HL-60 (cell line): ENCODE data around the gene HLCS.

Experiments used
- DNase-seq, 2 experiments: peaks; one replicate each; pipeline ENCODE4 v3.0.0-alpha.2; 2010 to 2020; ENCODE audit warnings: low read depth in 1 of 2, low spot score in 1 of 2
- H3K27ac ChIP-seq: fragments of 250-450 bp; sonication (Bioruptor Pico); replicated peaks from 2 replicates; pipeline ENCODE4 v1.5.1; 2020; ENCODE audit warnings: mild to moderate bottlenecking, moderate library complexity
- H3K27me3 ChIP-seq: fragments of 250-450 bp; sonication (Bioruptor Pico); 2 replicates; pipeline ENCODE4 v1.5.1; 2021; ENCODE audit warnings: mild to moderate bottlenecking, moderate library complexity; ENCODE audit not compliant: insufficient read depth, poor library complexity, severe bottlenecking
- H3K4me3 ChIP-seq: replicated peaks from 2 replicates; pipeline ENCODE4 v1.5.1; 2011; ENCODE audit warnings: mild to moderate bottlenecking, control low read depth, low read length; ENCODE audit not compliant: insufficient read depth
- GABPA ChIP-seq: IDR thresholded peaks from 2 replicates; pipeline ENCODE4 v1.6.1; 2012; ENCODE audit warnings: low read depth
- POLR2AphosphoS5 ChIP-seq: IDR thresholded peaks from 2 replicates; pipeline ENCODE4 v1.6.1; 2012; ENCODE audit warnings: low read depth
- SPI1 ChIP-seq: IDR thresholded peaks from 2 replicates; pipeline ENCODE4 v1.6.1; 2012; ENCODE audit warnings: low read depth, mild to moderate bottlenecking, borderline replicate concordance
- TF ChIP-seq, protein P1 (sequence below): IDR thresholded peaks from one replicate; pipeline ENCODE4 v1.5.1; 2011; ENCODE audit warnings: low read length, control low read depth, inconsistent platforms; ENCODE audit not compliant: insufficient read depth
- TF ChIP-seq, protein P2 (sequence below): IDR thresholded peaks from 2 replicates; pipeline ENCODE4 v1.6.1; 2012; ENCODE audit warnings: low read depth; ENCODE audit not compliant: insufficient replicate concordance

Gene HLCS

DNA sequence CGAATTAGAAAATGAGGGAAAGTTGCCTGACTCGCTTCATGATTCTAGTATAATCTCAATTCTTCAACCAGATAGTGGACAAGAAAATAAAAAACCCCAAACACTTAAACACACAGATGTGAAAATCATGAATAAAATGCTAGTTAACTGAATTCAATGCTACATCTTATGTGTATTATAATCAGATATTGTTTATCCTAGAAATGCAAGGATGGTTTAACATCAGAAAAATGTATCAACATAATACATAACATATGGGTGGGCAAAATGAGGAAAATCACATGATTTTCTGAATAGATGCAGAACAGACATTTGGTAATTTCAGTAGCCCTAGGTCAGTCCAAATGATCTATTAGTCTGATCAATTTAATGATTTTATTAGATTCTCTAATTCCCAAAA lies 170.4 kb downstream of the HLCS start:
- no peak for TF ChIP-seq POLR2AphosphoS5
- TF ChIP-seq, protein P1, sequence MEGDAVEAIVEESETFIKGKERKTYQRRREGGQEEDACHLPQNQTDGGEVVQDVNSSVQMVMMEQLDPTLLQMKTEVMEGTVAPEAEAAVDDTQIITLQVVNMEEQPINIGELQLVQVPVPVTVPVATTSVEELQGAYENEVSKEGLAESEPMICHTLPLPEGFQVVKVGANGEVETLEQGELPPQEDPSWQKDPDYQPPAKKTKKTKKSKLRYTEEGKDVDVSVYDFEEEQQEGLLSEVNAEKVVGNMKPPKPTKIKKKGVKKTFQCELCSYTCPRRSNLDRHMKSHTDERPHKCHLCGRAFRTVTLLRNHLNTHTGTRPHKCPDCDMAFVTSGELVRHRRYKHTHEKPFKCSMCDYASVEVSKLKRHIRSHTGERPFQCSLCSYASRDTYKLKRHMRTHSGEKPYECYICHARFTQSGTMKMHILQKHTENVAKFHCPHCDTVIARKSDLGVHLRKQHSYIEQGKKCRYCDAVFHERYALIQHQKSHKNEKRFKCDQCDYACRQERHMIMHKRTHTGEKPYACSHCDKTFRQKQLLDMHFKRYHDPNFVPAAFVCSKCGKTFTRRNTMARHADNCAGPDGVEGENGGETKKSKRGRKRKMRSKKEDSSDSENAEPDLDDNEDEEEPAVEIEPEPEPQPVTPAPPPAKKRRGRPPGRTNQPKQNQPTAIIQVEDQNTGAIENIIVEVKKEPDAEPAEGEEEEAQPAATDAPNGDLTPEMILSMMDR = no peak
- no peak overlapping the region for H3K27ac ChIP-seq
- no peak overlapping the region for H3K4me3 ChIP-seq
- no peak for DNase-seq
- H3K27me3 ChIP-seq = no peaks in the 10 kb centered on the region

DNA sequence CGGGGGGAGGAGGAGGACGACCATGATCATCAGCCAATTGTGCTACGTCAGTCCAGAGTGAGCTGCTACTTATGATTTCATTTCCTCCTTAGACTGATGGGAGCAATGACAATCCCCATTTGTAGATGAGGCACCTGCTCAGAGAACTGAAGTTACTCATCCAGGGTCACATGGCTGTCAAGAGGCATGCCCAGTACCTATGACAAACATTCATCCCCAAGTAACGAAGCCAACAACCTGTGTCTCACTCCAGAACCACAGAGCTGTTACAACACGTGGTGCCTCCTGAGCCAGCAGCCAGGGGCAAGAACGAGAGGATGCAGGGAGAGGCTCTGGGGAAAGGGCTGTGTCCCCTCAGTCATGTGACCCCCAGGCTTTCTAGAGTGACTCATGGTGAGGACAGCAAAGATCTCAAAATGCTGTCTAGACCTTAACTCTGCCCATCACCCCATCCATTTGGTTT lies 173.9 kb downstream of the HLCS start:
- Histone ChIP-seq H3K27me3 (no peaks in the 10 kb centered on the region), H3K4me3 (no peak overlapping the region), H3K27ac (no peak overlapping the region)
- DNase-seq = no peak
- TF ChIP-seq POLR2AphosphoS5 (no peak), SPI1 (no peak), GABPA (no peak)
- TF ChIP-seq, protein P2, sequence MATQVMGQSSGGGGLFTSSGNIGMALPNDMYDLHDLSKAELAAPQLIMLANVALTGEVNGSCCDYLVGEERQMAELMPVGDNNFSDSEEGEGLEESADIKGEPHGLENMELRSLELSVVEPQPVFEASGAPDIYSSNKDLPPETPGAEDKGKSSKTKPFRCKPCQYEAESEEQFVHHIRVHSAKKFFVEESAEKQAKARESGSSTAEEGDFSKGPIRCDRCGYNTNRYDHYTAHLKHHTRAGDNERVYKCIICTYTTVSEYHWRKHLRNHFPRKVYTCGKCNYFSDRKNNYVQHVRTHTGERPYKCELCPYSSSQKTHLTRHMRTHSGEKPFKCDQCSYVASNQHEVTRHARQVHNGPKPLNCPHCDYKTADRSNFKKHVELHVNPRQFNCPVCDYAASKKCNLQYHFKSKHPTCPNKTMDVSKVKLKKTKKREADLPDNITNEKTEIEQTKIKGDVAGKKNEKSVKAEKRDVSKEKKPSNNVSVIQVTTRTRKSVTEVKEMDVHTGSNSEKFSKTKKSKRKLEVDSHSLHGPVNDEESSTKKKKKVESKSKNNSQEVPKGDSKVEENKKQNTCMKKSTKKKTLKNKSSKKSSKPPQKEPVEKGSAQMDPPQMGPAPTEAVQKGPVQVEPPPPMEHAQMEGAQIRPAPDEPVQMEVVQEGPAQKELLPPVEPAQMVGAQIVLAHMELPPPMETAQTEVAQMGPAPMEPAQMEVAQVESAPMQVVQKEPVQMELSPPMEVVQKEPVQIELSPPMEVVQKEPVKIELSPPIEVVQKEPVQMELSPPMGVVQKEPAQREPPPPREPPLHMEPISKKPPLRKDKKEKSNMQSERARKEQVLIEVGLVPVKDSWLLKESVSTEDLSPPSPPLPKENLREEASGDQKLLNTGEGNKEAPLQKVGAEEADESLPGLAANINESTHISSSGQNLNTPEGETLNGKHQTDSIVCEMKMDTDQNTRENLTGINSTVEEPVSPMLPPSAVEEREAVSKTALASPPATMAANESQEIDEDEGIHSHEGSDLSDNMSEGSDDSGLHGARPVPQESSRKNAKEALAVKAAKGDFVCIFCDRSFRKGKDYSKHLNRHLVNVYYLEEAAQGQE = no peak
- TF ChIP-seq, protein P1 = no peak

- H3K27ac ChIP-seq = no peak overlapping the region
- H3K27me3 ChIP-seq = no peaks in the 10 kb centered on the region
- H3K4me3 ChIP-seq = no peak overlapping the region
- DNase-seq = no peak
- TF ChIP-seq SPI1 (no peak), GABPA (no peak), POLR2AphosphoS5 (no peak)
- TF ChIP-seq, protein P1 = no peak
- TF ChIP-seq, protein P2 = no peak
Observed at GRCh38 chr21:36791695-36792470, 174.6 kb downstream of the HLCS start.
